Stimulated activated CD8-positive, alpha-beta memory T cell treated with anti-CD3 and anti-CD28 coated beads, Interleukin-4, amount 100 ng/mL, for 24 hours (primary cell): ENCODE results near the gene RAB42.
A peak's percentile ranks its signal among the peaks of the same experiment; 100 is the strongest.
"Not testable (repeated sequence)": the region's sequence is repeated elsewhere in the genome, so short reads cannot be mapped to it uniquely, and the experiment has no call there.

Experiments used
- DNase-seq: peaks from one replicate; pipeline ENCODE4 v3.0.0-alpha.2; 2020; ENCODE audit warnings: low read depth

The RAB42 gene

DNA sequence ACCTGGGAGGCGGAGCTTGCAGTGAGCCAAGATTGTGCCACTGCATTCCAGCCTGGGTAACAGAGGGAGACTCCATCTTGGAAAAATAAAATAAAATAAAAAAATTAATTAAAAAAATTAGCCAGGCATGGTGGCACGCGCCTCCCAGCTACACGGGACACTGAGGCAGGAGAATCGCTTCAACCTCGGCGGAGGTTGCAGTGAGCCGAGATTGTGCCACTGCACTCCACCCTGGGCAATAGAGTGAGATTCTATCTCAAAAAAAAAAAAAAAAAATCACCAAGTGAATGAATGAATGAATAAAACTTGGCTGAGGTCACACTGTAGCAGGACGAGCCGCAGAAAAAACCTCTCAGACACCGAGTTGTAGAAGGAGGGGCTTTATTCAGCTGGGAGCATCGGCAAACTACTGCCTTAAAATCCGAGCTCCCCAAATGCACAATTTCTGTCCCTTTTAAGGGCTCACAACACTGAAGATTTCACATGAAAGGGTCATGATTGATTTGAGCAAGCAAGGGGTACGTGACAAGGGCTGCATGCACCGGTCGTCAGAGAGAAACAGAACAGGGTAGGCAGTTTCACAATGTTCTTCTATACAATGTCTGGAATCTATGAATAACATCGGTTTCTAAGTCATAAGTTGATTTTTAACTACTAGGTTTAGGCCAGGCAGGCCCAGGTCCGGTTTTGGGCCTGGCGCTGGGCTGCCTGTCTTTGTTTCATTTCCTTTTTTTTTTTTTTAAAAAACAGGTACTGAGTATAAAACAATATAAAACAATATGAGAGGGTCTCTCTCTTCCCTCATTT lies 5.3 kb upstream of the RAB42 start:
- DNase-seq, result not testable (repeated sequence)

DNA sequence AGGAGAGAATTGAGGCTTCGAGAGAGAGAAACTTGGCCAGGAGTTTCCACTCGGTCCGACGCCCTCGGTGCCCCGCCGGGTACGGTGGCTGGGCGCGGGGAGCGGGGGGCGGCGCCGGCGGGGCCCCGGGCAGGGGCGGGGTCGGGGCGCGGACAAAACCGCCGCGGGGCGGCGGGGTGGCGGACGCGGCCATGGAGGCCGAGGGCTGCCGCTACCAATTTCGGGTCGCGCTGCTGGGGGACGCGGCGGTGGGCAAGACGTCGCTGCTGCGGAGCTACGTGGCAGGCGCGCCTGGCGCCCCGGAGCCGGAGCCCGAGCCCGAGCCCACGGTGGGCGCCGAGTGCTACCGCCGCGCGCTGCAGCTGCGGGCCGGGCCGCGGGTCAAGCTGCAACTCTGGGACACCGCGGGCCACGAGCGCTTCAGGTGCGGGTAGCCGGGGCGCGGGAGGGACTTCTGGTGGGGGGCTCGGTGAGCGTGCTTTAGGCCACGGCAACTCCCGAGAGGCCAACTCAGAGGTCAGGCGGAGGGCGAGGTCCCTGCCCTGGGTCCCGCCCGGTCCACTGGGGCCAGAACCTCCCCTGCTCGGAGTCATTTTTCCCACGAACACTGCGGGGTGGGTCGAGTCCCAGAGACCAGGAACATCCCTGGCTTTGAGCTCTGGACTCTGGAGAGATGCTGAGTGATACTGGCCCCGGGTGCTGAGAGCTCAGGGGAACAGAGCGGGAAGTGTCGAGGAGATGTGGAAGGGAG lies 431 bp downstream of the RAB42 start:
- DNase-seq, result no peak

DNA sequence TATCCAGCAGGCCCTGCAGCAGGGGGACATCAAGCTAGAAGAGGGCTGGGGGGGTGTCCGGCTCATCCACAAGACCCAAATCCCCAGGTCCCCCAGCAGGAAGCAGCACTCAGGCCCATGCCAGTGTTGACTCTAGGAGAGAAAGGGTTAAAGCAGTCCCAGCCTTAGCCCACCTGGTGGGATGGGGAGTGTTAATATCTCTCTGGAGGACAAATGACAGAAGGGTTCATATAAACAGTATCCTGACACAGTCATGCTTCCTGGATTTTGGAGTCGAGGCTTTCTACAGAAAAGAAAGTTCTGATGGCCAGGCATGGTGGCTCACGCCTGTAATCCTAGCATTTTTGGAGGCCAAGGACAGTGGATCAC lies 1.9 kb downstream of the RAB42 start:
- not testable (repeated sequence) for DNase-seq

DNA sequence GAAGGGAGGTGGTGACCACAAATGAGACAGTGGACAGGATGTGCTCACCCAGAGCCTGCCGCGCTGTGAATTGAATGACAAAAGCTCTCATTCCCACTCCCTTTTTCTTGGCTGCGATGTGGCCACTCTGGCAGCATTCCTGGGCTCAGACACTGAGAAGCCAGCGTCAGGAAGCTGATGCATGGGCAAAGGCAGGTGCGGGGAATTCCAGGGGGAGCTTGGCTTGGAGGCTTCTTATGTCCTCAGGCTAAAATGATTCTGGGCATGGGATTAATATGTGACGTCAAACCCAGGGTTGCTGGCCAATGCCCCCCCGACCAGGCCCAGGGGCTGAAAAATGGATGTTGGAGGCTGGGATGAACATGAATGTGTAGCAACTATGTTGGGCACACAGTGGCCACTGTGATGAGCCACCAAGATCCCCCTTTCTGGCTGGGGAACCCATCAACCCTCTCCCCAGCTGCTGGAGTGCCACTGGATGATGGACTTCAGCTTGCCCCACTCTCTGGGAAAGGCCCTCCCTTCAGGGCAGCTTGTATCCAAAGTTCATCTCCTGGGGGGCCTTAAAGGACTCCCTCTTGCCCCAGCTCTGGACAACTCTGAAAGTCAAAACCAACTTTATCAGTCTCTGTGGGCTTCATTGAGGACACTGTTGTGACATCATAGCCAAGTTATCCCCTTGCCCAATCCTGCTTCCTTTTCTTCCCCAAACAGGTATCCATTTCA lies 2.8 kb downstream of the RAB42 start:
- DNase-seq, result not testable (repeated sequence)

DNA sequence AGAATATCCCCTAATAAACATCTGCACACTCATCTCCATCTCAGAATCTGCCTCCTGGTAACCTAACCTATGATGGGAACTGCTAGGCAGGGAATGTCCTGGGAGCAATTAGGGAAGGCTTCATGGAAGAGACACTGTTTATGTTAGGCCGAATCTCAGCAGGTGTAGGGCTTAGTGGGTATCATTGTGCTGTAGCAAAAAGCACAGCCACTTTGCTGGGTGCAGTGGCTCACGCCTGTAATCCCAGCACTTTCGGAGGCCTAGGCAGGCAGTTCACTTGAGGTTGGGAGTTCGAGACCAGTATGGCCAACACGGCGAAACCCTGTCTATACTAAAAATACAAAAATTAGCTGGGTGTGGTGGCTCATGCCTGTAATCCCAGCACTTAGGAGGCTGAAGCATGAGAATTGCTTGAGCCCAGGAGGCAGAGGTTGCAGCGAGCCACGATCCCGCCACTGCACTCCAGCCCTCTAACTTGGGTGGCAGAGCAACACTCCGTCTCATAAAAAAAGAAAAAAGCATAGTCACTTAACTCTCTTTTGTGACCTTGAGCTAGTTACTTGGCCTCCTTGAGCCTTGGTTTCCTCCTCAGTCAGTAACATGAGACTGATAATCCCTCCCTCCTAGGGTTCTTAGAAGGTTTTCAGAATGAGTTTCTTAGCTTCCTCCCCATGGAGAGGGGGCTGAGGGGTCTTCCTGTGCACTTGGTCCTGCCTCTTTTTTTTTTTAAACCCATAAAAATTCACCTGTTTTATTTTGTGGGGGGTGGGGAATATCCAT lies 3.5 kb downstream of the RAB42 start:
- no peak for DNase-seq

DNA sequence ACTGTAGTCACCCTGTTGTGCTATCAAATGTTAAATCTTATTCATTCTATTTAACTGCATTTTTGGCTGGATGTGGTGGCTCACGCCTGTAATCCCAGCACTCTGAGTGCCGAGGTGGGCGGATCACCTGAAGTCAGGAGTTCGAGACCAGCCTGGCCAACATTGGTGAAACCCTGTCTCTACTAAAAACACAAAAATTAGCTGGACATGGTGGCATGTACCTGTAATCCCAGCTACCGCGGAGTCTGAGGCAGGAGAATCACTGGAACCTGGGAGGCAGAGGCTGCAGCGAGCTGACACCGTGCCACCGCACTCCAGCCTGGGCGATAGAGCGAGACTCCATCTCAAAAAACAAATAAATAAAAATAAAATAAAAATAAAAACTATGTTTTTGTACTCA lies 4.2 kb downstream of the RAB42 start:
- DNase-seq, result not testable (repeated sequence)

DNA sequence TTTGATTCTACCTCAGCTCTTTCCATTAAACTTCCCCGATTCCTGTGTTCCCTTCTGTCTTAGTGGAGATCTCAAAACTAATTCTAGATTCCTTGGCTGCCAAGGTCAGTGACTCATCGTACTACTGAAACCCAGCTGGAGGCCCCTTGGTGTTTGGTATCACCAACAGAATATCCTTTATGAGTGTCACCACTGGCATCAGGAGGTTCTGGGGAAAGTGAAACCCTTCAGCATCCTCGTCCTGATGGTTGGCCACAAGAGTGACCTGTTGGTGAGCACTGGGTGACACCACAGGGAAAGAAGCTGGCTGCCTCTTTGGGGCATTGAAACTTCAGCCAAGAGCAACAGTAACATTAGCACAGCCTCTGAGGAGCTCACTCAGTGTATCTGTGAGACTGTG lies 9.6 kb downstream of the RAB42 start:
- DNase-seq, result no peak

DNA sequence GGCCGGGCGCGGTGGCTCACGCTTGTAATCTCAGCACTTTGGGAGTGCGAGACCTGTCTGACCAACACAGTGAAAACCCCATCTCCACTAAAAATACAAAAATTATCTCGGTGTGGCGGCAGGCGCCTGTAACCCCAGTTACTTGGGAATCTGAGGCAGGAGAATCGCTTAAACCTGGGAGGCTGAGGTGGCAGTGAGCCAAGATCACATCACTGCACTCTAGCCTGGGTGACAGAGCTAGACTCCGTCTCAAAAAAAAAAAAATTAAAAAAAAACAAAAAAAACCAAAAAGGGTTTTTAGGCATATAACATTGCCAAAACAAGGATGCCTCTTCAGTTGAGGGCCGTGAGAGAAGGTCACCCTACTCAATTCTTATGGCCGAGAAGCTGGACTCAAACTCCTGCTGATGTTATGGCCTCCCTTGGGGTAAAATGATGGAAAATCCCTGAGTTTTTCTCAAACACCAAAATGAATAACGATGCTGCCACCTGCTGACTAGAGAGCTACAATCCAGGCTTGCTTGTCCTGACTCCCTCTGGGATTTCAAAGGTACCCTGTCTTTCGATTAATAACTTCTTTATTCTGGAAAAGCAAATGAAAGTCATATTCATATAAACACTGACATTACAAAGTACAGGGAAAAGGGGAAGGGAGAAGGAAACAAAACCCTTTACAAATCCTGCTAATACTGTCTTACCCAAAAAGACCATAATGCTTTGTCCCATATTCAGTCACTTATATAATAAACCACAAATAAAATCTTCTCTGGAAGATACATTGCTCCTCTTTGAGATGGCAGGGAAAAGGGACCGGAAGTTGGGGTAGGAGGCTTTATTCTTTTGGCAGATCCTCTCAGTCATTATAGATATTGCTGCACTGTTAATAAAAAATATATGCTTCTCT lies 10.7 kb downstream of the RAB42 start:
- no peak for DNase-seq

DNA sequence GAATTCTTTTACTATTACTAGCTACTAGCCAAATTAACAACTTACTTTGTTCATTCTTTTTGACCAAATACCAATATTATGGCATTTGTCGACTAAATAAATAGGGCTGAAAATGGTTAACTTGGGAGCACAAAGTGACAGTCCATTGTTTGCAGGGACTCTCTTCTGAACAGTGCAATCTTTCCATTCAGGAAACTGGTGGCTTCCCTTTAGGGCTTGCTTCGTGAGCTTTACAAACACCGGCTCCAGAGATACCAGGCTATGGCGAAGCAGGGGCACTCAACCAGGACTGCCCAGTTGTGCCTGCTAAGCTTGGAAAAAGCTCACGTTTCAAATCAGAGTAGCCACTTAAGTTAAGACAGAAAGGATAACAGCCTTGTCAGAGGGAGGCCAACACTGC lies 12.3 kb downstream of the RAB42 start:
- DNase-seq, result no peak

DNA sequence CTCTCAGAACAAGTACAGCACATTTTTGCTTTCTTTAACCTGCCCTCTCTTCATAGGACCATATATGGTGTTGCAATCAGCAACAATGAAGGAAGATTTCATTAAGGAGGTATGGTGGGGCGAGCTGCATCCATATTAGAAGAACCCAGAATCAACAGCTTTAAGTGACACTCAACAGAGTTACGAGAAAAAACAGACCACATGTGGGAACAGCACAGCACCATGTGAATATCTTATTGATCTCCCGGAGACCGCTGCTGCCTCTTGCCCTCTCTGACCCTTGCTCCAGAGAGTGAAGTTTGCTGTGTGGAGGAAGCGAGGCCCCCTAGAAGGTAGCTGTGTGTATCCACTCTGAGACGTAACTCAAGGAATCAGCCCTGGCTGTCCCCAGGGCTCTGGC lies 12.9 kb downstream of the RAB42 start:
- no peak for DNase-seq

DNA sequence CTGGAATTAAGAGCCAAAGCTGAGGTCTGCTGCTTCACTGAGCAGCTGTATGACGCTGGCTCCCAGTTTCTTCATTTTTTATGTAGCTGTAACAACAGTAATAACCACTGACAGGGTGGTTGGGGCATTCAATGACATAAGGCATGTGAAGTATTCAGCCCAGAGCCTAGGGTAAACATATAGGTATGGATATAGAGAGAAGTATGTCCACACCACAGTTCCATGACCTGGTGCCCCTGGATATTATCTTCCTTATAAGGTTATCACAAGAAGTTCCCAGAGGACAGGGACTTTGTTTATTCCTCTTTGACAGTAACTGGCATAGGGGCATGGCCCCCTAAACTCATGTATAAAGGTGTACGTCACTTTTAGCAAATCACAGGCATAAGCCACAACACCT lies 14.7 kb downstream of the RAB42 start:
- DNase-seq, result no peak

DNA sequence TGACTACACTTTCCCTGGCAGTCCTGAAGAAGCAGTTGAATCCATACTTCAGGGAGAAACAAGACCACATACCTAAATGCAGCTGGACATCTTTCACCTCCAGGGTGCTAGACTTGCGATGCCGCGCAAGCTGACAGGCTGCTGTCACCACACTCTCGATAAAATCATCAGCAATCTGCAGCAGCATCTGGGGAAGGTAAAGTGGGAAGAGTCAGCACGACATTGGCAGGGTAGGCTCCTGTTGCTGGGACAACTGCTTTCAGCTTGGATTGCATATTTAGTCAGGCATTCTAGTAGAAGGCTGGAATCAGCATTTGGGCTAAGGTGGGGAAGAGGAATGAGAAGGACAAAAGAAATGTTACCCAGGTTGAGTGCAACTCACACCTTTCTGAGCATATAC lies 21.1 kb downstream of the RAB42 start:
- no peak for DNase-seq

DNA sequence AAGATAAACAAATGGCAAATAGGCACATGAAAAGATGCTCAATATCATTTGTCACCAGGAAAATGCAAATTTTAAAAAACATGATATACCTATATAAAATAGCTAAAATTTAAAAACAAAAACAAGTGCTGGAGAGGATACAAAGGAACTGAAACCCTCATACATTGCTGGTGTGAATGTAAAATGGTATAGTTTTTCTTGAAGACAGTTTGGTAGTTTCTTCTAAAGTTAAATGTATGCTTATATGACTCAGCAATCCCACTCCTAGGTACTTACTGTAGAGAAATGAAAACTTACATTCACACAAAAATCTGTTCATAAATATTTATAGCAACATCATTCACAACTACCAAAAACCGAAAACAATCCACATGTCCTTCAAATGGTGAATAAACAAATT lies 39.6 kb downstream of the RAB42 start:
- no peak for DNase-seq

DNA sequence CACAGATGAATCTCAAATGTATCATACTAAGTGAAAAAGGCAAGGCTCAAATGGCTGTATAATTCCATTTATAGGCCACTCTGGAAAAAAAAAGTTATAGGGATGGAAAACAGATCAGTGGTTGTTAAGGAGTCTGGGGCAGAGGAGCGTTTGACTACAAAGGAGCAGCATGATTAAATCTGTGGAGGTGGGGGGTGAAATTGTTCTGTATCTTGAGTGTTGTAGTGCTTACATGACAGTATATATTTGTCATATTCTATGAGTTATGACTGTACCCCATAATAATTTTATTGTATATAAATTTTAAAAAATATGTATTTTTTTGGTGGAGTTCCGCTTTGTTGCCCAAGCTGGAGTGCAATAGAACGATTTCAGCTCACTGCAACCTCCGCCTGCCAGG lies 40.5 kb downstream of the RAB42 start:
- no peak for DNase-seq

DNA sequence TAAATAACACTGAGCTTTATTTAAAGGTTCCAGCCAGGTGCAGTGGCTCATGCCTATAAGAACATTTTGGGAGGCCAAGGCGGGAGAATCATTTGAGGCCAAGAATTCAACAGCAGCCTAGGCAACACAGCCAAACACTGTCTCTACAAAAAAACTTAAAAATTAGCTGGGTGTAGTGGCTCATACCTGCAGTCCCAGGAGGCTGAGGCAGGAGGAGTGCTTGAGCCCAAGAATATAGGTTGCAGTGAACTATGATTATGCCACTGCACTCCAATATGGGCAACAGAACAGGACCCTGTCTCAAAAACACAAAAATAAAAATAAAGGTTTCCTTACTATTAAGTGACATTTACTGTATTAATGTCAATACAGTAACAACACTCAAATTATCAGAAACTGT lies 48.7 kb downstream of the RAB42 start:
- DNase-seq, result no peak

DNA sequence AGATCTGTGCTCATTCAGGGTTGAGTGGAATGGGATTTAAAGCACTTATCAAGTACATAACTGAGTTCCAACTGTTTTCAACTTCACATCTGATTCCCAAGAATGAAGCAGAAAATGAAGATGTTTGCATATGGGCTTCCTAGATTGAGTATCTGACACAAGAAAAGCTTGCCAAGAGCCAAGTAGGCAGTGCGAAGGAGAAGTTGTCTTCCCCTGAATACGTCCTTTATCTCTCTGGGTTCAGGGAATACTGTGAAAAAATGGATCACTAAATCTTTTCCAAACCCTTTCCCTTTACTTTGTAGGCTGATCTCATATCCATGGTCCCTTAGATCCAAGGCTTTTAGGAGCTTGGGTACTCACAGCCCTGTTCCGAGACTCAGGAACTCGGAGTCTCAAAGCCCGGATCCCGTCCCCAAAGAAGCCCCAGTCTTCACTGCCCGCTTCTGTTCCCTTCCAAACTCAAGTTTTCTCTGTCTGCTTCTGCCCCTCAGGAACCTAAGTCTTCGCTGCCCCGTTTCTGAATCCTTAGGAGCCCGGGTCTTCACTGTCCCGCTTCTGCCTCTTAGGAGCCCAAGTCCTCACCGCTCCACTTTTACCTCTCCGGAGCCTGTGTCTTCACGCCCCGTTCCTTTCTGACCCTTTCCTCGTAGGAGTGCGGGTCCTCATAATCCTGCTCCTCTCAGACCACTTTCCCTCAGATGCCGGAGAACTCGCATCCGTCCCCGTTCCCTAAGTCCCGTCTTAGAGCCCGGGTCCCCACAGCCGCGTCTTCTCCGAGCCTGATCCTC lies 50.2 kb downstream of the RAB42 start:
- no peak for DNase-seq

DNA sequence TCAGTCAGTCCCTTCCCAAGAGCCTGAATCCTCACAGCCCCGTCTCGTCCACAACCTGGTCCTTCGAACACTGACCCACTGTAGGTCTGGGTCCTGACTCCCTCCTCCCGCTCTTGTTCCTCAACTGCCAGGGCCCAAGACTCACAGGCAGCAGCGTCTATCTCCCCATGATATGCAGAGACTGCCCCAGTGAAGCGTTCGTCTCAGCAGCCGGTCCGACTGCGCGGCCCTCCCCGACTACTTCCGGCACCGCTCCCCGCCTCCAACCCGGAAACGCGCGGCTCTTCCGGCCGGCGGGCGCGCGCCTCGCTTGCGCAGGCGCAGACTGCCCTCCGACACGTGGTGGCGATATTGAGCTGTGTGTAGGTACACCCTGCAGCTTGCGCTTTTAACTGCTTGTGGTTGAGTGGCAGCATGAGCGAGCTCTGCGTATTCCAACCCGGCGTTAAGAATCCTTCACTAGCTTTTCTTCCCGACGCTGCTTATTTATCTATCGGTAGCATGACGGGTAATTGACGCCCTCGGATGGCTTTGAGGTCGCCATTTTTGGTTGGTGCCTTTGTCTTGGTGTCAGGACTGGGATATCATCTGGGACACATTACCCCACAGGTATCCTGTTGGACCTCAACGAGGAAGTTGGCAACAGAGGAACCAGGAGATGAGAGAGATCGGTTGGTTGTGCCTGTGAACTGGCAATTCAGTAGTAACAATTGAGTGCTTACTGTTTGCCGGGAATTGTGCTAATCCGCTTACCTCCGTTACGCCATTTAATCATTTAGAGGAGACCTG lies 51.0 kb downstream of the RAB42 start, which contains the start of gene TAF12:
TSS of gene TAF12 (minus strand) at position 221 of the 789 bp plus-strand sequence. CDS start 20,986 bp downstream, outside the sequence.
- peak; percentile 85 for DNase-seq

DNA sequence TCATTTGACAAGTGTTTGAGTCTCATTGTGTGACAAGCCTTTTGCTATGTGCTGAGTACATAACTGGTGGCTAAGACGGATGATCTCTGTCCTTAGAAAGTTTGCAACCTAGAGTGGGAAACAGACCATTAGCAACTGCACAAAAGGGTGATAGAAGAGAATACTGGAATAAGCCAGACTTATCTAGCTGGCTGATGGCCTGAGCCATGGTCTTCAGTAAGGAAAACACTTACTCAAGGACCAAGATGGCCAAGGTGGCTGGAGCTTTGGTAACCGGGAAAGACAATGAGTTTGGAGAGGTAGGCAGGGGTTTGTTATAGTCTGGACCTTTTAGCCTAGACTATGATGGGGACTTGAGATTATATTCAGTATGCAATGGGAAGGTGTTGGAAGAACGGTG lies 52.4 kb downstream of the RAB42 start:
- no peak for DNase-seq
